ENCODE data around the gene DIS3.
"Not testable (repeated sequence)": the region's sequence is repeated elsewhere in the genome, so short reads cannot be mapped to it uniquely, and the experiment has no call there.

Gene DIS3

GRCh38 chr13:72727417-72728289 lies 54.0 kb downstream of the DIS3 start, which contains the start of the genes BORA and MZT1:
BORA (plus strand) TSS chr13:72727923; CDS start chr13:72728941, 1,018 bp downstream.
MZT1 (minus strand) TSS chr13:72727629; CDS start chr13:72727602, 27 bp downstream.
- Histone ChIP-seq H3K14ac (ENCODE audit: low read length in 2 of 2) (peak within 1 kb of the TSS in 1 of 2 experiments; percentile 88), H2BK120ac (ENCODE audit: low read depth, low read length) (no peak within 1 kb of the TSS), H3K36me3 (ENCODE audit: control insufficient read depth in 1 of 2, insufficient read depth in 2 of 2, low read depth in 1 of 2, low read length in 2 of 2) (peaks cover 0 to 5% of the 10 kb centered on the region in 2 experiments), H2AFZ (ENCODE audit: low read depth, low read length) (peak within 1 kb of the TSS; percentile 68), H3K27ac (ENCODE audit: low read length, poor library complexity, severe bottlenecking) (no peak within 1 kb of the TSS), H3K4me2 (ENCODE audit: low read length, poor library complexity, severe bottlenecking) (peak within 1 kb of the TSS; percentile 87), H3K4me1 (ENCODE audit: control insufficient read depth, insufficient read depth, low read depth, low read length) (peaks cover 1% of the 10 kb centered on the region), H3K23ac (ENCODE audit: low read length in 2 of 2) (peak within 1 kb of the TSS in 1 of 2 experiments; percentile 60), H2BK5ac (ENCODE audit: low read depth, low read length, poor library complexity, severe bottlenecking) (no peak within 1 kb of the TSS), H3K27me3 (ENCODE audit: control insufficient read depth in 1 of 2, insufficient read depth in 1 of 2, low read length in 2 of 2) (no peaks in the 10 kb centered on the region), H3K4ac (ENCODE audit: low read depth in 1 of 2, low read length in 2 of 2) (peak within 1 kb of the TSS; percentile 33 to 82), H3K4me3 (ENCODE audit: insufficient read depth in 1 of 2, low read depth in 1 of 2, low read length in 2 of 2) (peak within 1 kb of the TSS; percentile 93 to 97), H4K91ac (ENCODE audit: low read length) (peak within 1 kb of the TSS; percentile 72), H4K8ac (ENCODE audit: low read length) (peak within 1 kb of the TSS; percentile 84), H3K79me1 (replicated peaks; ENCODE audit: low read length, poor library complexity, severe bottlenecking) (peaks cover 6% of the 10 kb centered on the region), H3K18ac (ENCODE audit: low read depth in 1 of 2, low read length in 2 of 2) (peak within 1 kb of the TSS; percentile 46 to 72), H3K9ac (ENCODE audit: low read length) (peak within 1 kb of the TSS; percentile 93), H3K9me3 (ENCODE audit: control insufficient read depth, low read length) (no peaks in the 10 kb centered on the region), H2BK12ac (ENCODE audit: low read length in 2 of 2) (no peak within 1 kb of the TSS), H2BK15ac (ENCODE audit: low read depth, poor library complexity, severe bottlenecking) (peak within 1 kb of the TSS; percentile 93), H2AK5ac (ENCODE audit: low read length, severe bottlenecking) (no peak within 1 kb of the TSS)
- DNase-seq = peak; percentile 98
- under 1% methylated on average over 63 of the region's 71 CpGs for WGBS

- Histone ChIP-seq H3K9ac (ENCODE audit: low read length) (peak overlapping the region; percentile 93), H2AFZ (ENCODE audit: low read depth, low read length) (peak overlapping the region; percentile 7), H3K4me1 (ENCODE audit: control insufficient read depth, insufficient read depth, low read depth, low read length) (peaks cover 1% of the 10 kb centered on the region), H4K8ac (ENCODE audit: low read length) (peak overlapping the region; percentile 84), H3K36me3 (ENCODE audit: control insufficient read depth in 1 of 2, insufficient read depth in 2 of 2, low read depth in 1 of 2, low read length in 2 of 2) (peaks cover 0 to 5% of the 10 kb centered on the region in 2 experiments), H3K4me2 (ENCODE audit: low read length, poor library complexity, severe bottlenecking) (peak overlapping the region; percentile 87), H3K23ac (ENCODE audit: low read length in 2 of 2) (peak overlapping the region in 1 of 2 experiments; percentile 60), H3K79me1 (replicated peaks; ENCODE audit: low read length, poor library complexity, severe bottlenecking) (peaks cover 6% of the 10 kb centered on the region), H3K27ac (ENCODE audit: low read length, poor library complexity, severe bottlenecking) (no peak overlapping the region), H3K27me3 (ENCODE audit: control insufficient read depth in 1 of 2, insufficient read depth in 1 of 2, low read length in 2 of 2) (no peaks in the 10 kb centered on the region), H2BK5ac (ENCODE audit: low read depth, low read length, poor library complexity, severe bottlenecking) (no peak overlapping the region), H3K4ac (ENCODE audit: low read depth in 1 of 2, low read length in 2 of 2) (peak overlapping the region; percentile 33 to 82), H2AK5ac (ENCODE audit: low read length, severe bottlenecking) (no peak overlapping the region), H3K14ac (ENCODE audit: low read length in 2 of 2) (peak overlapping the region in 1 of 2 experiments; percentile 88), H3K9me3 (ENCODE audit: control insufficient read depth, low read length) (no peaks in the 10 kb centered on the region), H3K18ac (ENCODE audit: low read depth in 1 of 2, low read length in 2 of 2) (peak overlapping the region; percentile 14 to 64), H4K91ac (ENCODE audit: low read length) (peak overlapping the region; percentile 72), H2BK15ac (ENCODE audit: low read depth, poor library complexity, severe bottlenecking) (peak overlapping the region; percentile 93), H3K4me3 (ENCODE audit: insufficient read depth in 1 of 2, low read depth in 1 of 2, low read length in 2 of 2) (peak overlapping the region; percentile 93 to 97), H2BK12ac (ENCODE audit: low read length in 2 of 2) (no peak overlapping the region), H2BK120ac (ENCODE audit: low read depth, low read length) (no peak overlapping the region)
- DNase-seq = peak; percentile 26
- 2% methylated on average over 49 of the region's 49 CpGs for WGBS
Observed at GRCh38 chr13:72726726-72727416, 54.8 kb downstream of the DIS3 start.

DNA sequence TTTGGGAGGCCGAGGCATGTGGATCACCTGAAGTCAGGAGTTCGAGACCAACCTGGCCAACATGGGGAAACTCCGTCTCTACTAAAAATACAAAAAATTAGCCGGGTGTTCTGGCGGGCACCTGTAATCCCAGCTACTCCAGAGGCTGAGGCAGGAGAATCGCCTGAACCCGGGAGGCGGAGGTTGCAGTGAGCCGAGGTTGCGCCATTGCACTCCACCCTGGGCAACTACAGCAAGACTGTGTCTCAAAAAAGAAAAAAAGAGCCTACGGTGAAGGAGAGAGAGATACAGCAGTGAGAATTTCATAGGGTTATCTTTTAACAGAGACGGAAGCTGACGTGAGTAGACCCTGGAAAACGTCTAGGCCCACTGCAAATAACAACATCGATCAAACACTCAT lies 55.5 kb downstream of the DIS3 start:
- H2BK5ac ChIP-seq (ENCODE audit: low read depth, low read length, poor library complexity, severe bottlenecking); H3K9me3 ChIP-seq (ENCODE audit: control insufficient read depth, low read length); H2BK15ac ChIP-seq (ENCODE audit: low read depth, poor library complexity, severe bottlenecking); H4K91ac ChIP-seq (ENCODE audit: low read length); H2AFZ ChIP-seq (ENCODE audit: low read depth, low read length); H3K14ac ChIP-seq (ENCODE audit: low read length in 2 of 2); H3K18ac ChIP-seq (ENCODE audit: low read depth in 1 of 2, low read length in 2 of 2); H3K79me1 ChIP-seq (replicated peaks; ENCODE audit: low read length, poor library complexity, severe bottlenecking); H2BK120ac ChIP-seq (ENCODE audit: low read depth, low read length); H3K27ac ChIP-seq (ENCODE audit: low read length, poor library complexity, severe bottlenecking); DNase-seq; H3K4ac ChIP-seq (ENCODE audit: low read depth in 1 of 2, low read length in 2 of 2); H2AK5ac ChIP-seq (ENCODE audit: low read length, severe bottlenecking); H3K27me3 ChIP-seq (ENCODE audit: control insufficient read depth in 1 of 2, insufficient read depth in 1 of 2, low read length in 2 of 2); H3K4me1 ChIP-seq (ENCODE audit: control insufficient read depth, insufficient read depth, low read depth, low read length); H2BK12ac ChIP-seq (ENCODE audit: low read length in 2 of 2); H4K8ac ChIP-seq (ENCODE audit: low read length): not testable (repeated sequence)
- WGBS = 94% methylated on average over 11 of the region's 15 CpGs
- Histone ChIP-seq H3K9ac (ENCODE audit: low read length) (peak overlapping the region; percentile 93), H3K23ac (ENCODE audit: low read length in 2 of 2) (peak overlapping the region in 1 of 2 experiments; percentile 60), H3K4me2 (ENCODE audit: low read length, poor library complexity, severe bottlenecking) (peak overlapping the region; percentile 45), H3K36me3 (ENCODE audit: control insufficient read depth in 1 of 2, insufficient read depth in 2 of 2, low read depth in 1 of 2, low read length in 2 of 2) (peaks cover 0 to 10% of the 10 kb centered on the region in 2 experiments), H3K4me3 (ENCODE audit: insufficient read depth in 1 of 2, low read depth in 1 of 2, low read length in 2 of 2) (peak overlapping the region in 1 of 2 experiments; percentile 97)

GRCh38 chr13:72716776-72717175 lies 64.9 kb downstream of the DIS3 start:
- Histone ChIP-seq H3K4me1 (ENCODE audit: control insufficient read depth, insufficient read depth, low read depth, low read length) (no peaks in the 10 kb centered on the region), H2BK15ac (ENCODE audit: low read depth, poor library complexity, severe bottlenecking) (no peak overlapping the region), H3K27ac (ENCODE audit: low read length, poor library complexity, severe bottlenecking) (peak overlapping the region; percentile 21), H3K4me2 (ENCODE audit: low read length, poor library complexity, severe bottlenecking) (no peak overlapping the region), H3K18ac (ENCODE audit: low read depth in 1 of 2, low read length in 2 of 2) (peak overlapping the region in 1 of 2 experiments; percentile 48), H2BK5ac (ENCODE audit: low read depth, low read length, poor library complexity, severe bottlenecking) (no peak overlapping the region), H3K4ac (ENCODE audit: low read depth in 1 of 2, low read length in 2 of 2) (no peak overlapping the region), H3K9me3 (ENCODE audit: control insufficient read depth, low read length) (no peaks in the 10 kb centered on the region), H3K14ac (ENCODE audit: low read length in 2 of 2) (no peak overlapping the region), H2BK120ac (ENCODE audit: low read depth, low read length) (no peak overlapping the region), H3K79me1 (replicated peaks; ENCODE audit: low read length, poor library complexity, severe bottlenecking) (peaks cover 26% of the 10 kb centered on the region), H3K27me3 (ENCODE audit: control insufficient read depth in 1 of 2, insufficient read depth in 1 of 2, low read length in 2 of 2) (no peaks in the 10 kb centered on the region), H2AK5ac (ENCODE audit: low read length, severe bottlenecking) (no peak overlapping the region), H2AFZ (ENCODE audit: low read depth, low read length) (no peak overlapping the region), H3K36me3 (ENCODE audit: control insufficient read depth in 1 of 2, insufficient read depth in 2 of 2, low read depth in 1 of 2, low read length in 2 of 2) (peaks cover 15 to 63% of the 10 kb centered on the region in 2 experiments), H4K91ac (ENCODE audit: low read length) (no peak overlapping the region), H2BK12ac (ENCODE audit: low read length in 2 of 2) (no peak overlapping the region), H3K9ac (ENCODE audit: low read length) (no peak overlapping the region), H4K8ac (ENCODE audit: low read length) (no peak overlapping the region), H3K4me3 (ENCODE audit: insufficient read depth in 1 of 2, low read depth in 1 of 2, low read length in 2 of 2) (no peak overlapping the region), H3K23ac (ENCODE audit: low read length in 2 of 2) (no peak overlapping the region)
- WGBS = 65% methylated on average over 3 of the region's 3 CpGs
- DNase-seq = peak; percentile 37

All from mesenchymal stem cell (in vitro differentiated cells and primary cell).